OCI-LY1 (cell line): Measurements from ENCODE around the gene PYY.

Source experiments
- H2AFZ ChIP-seq: fragments of 200-600 bp; sonication (generic), shearing (Covaris generic); 2 replicates; pipeline ENCODE4 v1.6.0; 2014; ENCODE audit warnings: antibody characterized with exemption, mild to moderate bottlenecking, low read length
- H3F3A ChIP-seq: fragments of 200-600 bp; sonication (generic), shearing (Covaris generic); 2 replicates; pipeline ENCODE4 v1.6.0; 2014; ENCODE audit warnings: mild to moderate bottlenecking, antibody characterized with exemption, low read length, moderate library complexity; ENCODE audit not compliant: insufficient read depth
- H3K27ac ChIP-seq: fragments of 200-600 bp; sonication (generic); 2 replicates; pipeline ENCODE4 v1.5.1; 2014; ENCODE audit warnings: low read length, mixed run types, mild to moderate bottlenecking, low read depth; ENCODE audit not compliant: poor library complexity, severe bottlenecking
- H3K27me3 ChIP-seq: fragments of 200-600 bp; sonication (generic); 2 replicates; pipeline ENCODE4 v1.6.0; 2014; ENCODE audit warnings: antibody characterized with exemption, mild to moderate bottlenecking, low read length, moderate library complexity; ENCODE audit not compliant: insufficient read depth
- H3K36me3 ChIP-seq: fragments of 200-600 bp; sonication (generic); 2 replicates; pipeline ENCODE4 v1.6.1; 2014; ENCODE audit warnings: mild to moderate bottlenecking, antibody characterized with exemption, low read length, moderate library complexity, mixed read lengths; ENCODE audit not compliant: insufficient read depth
- H3K4me1 ChIP-seq: fragments of 200-600 bp; sonication (generic); 2 replicates; pipeline ENCODE4 v1.5.1; 2014; ENCODE audit warnings: mild to moderate bottlenecking, low read length, moderate library complexity; ENCODE audit not compliant: insufficient read depth, severe bottlenecking
- H3K4me2 ChIP-seq: fragments of 200-600 bp; sonication (generic), shearing (Covaris generic); 2 replicates; pipeline ENCODE4 v1.6.1; 2014; ENCODE audit warnings: low read length
- H3K4me3 ChIP-seq: fragments of 200-600 bp; sonication (generic); 2 replicates; pipeline ENCODE4 v1.5.1; 2014; ENCODE audit warnings: low read length, low read depth, mild to moderate bottlenecking, mixed read lengths; ENCODE audit not compliant: poor library complexity, severe bottlenecking
- H3K79me2 ChIP-seq: fragments of 200-600 bp; shearing (Covaris generic); 2 replicates; pipeline ENCODE4 v1.6.1; 2016; ENCODE audit warnings: mixed run types, low read length, mixed read lengths; ENCODE audit not compliant: insufficient read depth
- H3K9ac ChIP-seq: fragments of 200-600 bp; sonication (generic), shearing (Covaris generic); 2 replicates; pipeline ENCODE4 v1.6.1; 2014; ENCODE audit warnings: mild to moderate bottlenecking, low read length, mixed read lengths
- H3K9me2 ChIP-seq: fragments of 200-600 bp; sonication (generic), shearing (Covaris generic); 2 replicates; pipeline ENCODE4 v1.6.1; 2014; ENCODE audit warnings: low read depth, mild to moderate bottlenecking, low read length, mixed read lengths
- H3K9me3 ChIP-seq: fragments of 200-600 bp; shearing (Covaris generic); 2 replicates; pipeline ENCODE4 v1.6.1; 2014; ENCODE audit warnings: low read length, mixed read lengths
- H4K20me1 ChIP-seq: fragments of 200-600 bp; sonication (generic), shearing (Covaris generic); 2 replicates; pipeline ENCODE4 v1.6.0; 2016; ENCODE audit warnings: mild to moderate bottlenecking, low read length; ENCODE audit not compliant: insufficient read depth
- EZH2 ChIP-seq: fragments of 200-600 bp; sonication (generic), shearing (Covaris generic); IDR thresholded peaks from 2 replicates; pipeline ENCODE4 v1.8.0; 2017; ENCODE audit warnings: borderline replicate concordance, mixed run types, mild to moderate bottlenecking, antibody characterized with exemption, low read length, moderate library complexity, mixed read lengths
- TF ChIP-seq, protein P1 (sequence below): fragments of 200-600 bp; sonication (generic), shearing (Covaris generic); IDR thresholded peaks from 2 replicates; pipeline ENCODE4 v1.5.1; 2017; ENCODE audit warnings: mild to moderate bottlenecking, antibody characterized with exemption, low read length, moderate library complexity, mixed read lengths

The PYY gene

DNA sequence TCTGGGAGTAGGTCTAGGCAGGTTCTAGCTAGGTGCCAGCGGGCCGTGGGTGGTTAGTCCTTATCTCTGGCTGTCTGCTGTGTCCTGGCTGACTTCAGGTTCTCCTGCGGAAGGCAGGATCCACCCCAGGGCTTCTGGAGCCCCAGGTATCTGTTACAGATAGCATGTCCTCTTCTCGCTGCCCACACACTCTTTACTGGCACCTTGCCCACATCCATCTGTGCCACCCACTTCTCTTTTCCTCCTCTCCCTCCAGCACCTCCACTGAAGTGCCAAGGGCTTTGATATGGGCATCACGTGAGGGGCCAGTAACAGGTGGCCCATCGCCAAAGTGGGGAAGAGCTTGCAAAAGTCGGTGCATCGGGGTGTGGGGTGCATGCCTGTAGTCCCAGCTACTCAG, 41.8 kb downstream of the PYY start:
- Histone ChIP-seq H3K79me2 (no peaks in the 10 kb centered on the region), H3K4me3 (no peak overlapping the region), H2AFZ (no peak overlapping the region), H3K9me2 (no peaks in the 10 kb centered on the region), H3K27ac (no peak overlapping the region), H3K27me3 (peaks cover 6% of the 10 kb centered on the region; the same call in 1 of the 2 replicates), H3K36me3 (no peaks in the 10 kb centered on the region), H3K9ac (no peak overlapping the region), H3F3A (no peaks in the 10 kb centered on the region), H3K9me3 (no peaks in the 10 kb centered on the region), H4K20me1 (no peaks in the 10 kb centered on the region), H3K4me1 (peaks cover 7% of the 10 kb centered on the region), H3K4me2 (no peak overlapping the region)
- TF ChIP-seq, protein P1, sequence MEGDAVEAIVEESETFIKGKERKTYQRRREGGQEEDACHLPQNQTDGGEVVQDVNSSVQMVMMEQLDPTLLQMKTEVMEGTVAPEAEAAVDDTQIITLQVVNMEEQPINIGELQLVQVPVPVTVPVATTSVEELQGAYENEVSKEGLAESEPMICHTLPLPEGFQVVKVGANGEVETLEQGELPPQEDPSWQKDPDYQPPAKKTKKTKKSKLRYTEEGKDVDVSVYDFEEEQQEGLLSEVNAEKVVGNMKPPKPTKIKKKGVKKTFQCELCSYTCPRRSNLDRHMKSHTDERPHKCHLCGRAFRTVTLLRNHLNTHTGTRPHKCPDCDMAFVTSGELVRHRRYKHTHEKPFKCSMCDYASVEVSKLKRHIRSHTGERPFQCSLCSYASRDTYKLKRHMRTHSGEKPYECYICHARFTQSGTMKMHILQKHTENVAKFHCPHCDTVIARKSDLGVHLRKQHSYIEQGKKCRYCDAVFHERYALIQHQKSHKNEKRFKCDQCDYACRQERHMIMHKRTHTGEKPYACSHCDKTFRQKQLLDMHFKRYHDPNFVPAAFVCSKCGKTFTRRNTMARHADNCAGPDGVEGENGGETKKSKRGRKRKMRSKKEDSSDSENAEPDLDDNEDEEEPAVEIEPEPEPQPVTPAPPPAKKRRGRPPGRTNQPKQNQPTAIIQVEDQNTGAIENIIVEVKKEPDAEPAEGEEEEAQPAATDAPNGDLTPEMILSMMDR, result no peak
- no peak for TF ChIP-seq EZH2

DNA sequence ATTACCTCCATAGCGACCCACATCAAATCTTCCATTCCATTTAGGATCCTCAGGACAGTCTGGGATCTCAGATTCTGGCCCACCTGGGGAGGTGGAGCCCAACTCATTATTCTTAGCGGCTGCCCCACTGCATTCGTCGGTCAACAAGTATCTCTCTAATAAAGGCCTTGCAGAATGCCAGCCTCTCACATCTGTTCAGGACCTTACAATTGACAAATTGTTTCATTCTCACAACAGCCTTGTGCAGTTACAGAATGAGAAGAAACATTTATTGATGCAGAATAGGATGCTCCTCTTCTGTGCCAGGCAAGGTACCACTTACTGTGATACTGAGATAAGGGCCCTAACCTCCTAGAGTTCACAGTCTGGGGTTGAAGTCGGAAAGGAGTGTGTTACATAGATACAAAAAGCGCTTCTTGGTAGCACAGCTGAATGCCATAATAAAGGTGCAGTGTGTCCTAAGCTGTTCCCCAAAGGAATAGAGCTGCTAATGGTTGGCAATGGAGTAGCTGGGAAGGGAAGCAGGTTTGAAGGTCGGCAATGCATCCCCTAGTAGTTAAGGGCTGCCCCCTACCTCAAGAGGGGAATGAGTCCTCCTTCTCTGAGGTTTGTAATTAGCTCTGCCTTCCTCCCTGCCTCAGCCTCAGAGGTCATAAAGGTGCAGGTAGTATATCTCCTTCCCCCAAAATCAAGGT, 44.1 kb downstream of the PYY start:
- Histone ChIP-seq H3K79me2 (no peaks in the 10 kb centered on the region), H3K4me2 (no peak overlapping the region), H3K9me2 (no peaks in the 10 kb centered on the region), H3K27me3 (peaks cover 6% of the 10 kb centered on the region), H3K4me1 (peaks cover 8% of the 10 kb centered on the region), H3K36me3 (no peaks in the 10 kb centered on the region), H3K27ac (no peak overlapping the region), H3K4me3 (no peak overlapping the region), H3F3A (no peaks in the 10 kb centered on the region), H3K9me3 (no peaks in the 10 kb centered on the region), H3K9ac (no peak overlapping the region), H2AFZ (no peak overlapping the region), H4K20me1 (no peaks in the 10 kb centered on the region)
- TF ChIP-seq, protein P1, result no peak
- TF ChIP-seq EZH2, result no peak

DNA sequence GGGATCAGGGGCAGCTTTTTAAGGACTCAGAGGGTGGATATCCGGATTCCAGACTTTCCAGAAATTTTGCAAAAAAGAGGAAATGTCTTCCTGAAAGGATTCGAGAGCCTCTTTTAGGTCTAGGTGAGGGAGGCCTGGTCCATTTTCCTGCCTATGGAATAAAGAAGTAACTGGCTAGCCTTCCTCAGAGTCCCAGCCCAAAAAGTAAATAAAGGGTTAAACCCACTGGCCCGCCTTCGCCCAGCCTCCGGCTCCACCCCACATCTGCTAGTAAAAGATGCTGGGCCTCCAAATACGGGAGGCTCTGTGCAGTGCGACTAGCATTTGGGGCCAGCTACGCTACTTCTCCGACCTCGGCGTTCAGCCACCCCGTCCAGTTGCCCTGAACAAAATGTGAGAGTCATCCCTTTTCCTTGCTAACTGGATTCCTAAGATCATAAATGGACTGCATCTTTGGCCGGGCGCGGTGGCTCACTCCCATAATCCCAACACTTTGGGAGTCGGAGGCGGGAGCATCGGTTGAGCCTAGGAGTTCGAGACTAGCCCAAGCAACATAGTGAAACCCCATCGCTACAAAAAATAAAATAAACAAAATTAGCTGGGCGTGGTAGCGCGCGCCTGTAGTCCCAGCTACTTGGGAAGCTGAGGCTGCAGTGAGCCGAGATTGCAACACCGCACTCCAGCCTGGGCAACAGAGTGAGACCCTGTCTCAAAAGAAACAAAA, 45.6 kb downstream of the PYY start:
- H3K4me1 ChIP-seq, result peaks cover 8% of the 10 kb centered on the region
- no peak overlapping the region for H3K9ac ChIP-seq
- H3K4me2 ChIP-seq, result no peak overlapping the region; the same call in 1 of the 2 replicates
- no peak overlapping the region for H2AFZ ChIP-seq
- H3K9me3 ChIP-seq, result no peaks in the 10 kb centered on the region
- no peaks in the 10 kb centered on the region for H3K36me3 ChIP-seq
- H3K79me2 ChIP-seq, result no peaks in the 10 kb centered on the region
- H3F3A ChIP-seq, result no peaks in the 10 kb centered on the region
- H3K9me2 ChIP-seq, result no peaks in the 10 kb centered on the region
- peaks cover 6% of the 10 kb centered on the region for H3K27me3 ChIP-seq
- no peak overlapping the region for H3K27ac ChIP-seq
- no peaks in the 10 kb centered on the region for H4K20me1 ChIP-seq
- TF ChIP-seq, protein P1, result no peak
- no peak for TF ChIP-seq EZH2
- no peak overlapping the region for H3K4me3 ChIP-seq
